ENCODE data around the gene SCAI. TPM values are rescaled to one million over a fixed set of nuclear protein-coding genes. Genes with fewer than 3 reads are reported as not detected.

Gene SCAI
- total RNA-seq, 6 experiments from 2014 or later: 1.8 to 5.5 (median 2.6) TPM

- no peak overlapping the region for H3K4me3 ChIP-seq
- peaks cover 0 to 13% (median 0%) of the 10 kb centered on the region in 4 donors for H3K4me1 ChIP-seq
- H3K27ac ChIP-seq: no peak overlapping the region
- ATAC-seq (peak in 2 of 4 donors; percentile 31 to 34), DNase-seq (no peak)
- H3K9me3 ChIP-seq: no peaks in the 10 kb centered on the region
- TF ChIP-seq POLR2A (IDR thresholded peaks at IDR 0.05): no peak
- TF ChIP-seq CTCF (IDR thresholded peaks at IDR 0.05): no peak
- peaks cover 0 to 5% (median 0%) of the 10 kb centered on the region in 4 donors for H3K36me3 ChIP-seq
- intact Hi-C loops (cut with DNase I): no loop called here
- H3K27me3 ChIP-seq: no peaks in the 10 kb centered on the region
- 50% methylated on average over 3 of the region's 3 CpGs for WGBS (ENCODE audit: insufficient coverage, low coverage, low lambda C conversion rate, missing lambda C conversion rate)
Observed at GRCh38 chr9:125161284-125161918, 18.1 kb upstream of the SCAI start.

- peaks cover 0 to 5% (median 0%) of the 10 kb centered on the region in 4 donors for H3K36me3 ChIP-seq
- no peak for DNase-seq
- no peak for TF ChIP-seq POLR2A (IDR thresholded peaks at IDR 0.05)
- no peak for TF ChIP-seq CTCF (IDR thresholded peaks at IDR 0.05)
- no peak overlapping the region for H3K4me3 ChIP-seq
- no peaks in the 10 kb centered on the region for H3K9me3 ChIP-seq
- intact Hi-C loops (cut with DNase I): no loop called here
- H3K4me1 ChIP-seq: peaks cover 0 to 13% (median 0%) of the 10 kb centered on the region in 4 donors
- no peak for ATAC-seq
- H3K27me3 ChIP-seq: no peaks in the 10 kb centered on the region
- no peak overlapping the region for H3K27ac ChIP-seq
Observed at GRCh38 chr9:125160750-125161149, 17.4 kb upstream of the SCAI start.

- intact Hi-C loops (cut with DNase I): no loop called here
- H3K4me1 ChIP-seq: peaks cover 0 to 10% (median 0%) of the 10 kb centered on the region in 4 donors
- H3K4me3 ChIP-seq: no peak overlapping the region
- no peaks in the 10 kb centered on the region for H3K27me3 ChIP-seq
- H3K36me3 ChIP-seq: peaks cover 0 to 24% (median 4%) of the 10 kb centered on the region in 4 donors
- H3K9me3 ChIP-seq: no peaks in the 10 kb centered on the region
- no peak for DNase-seq
- TF ChIP-seq CTCF (IDR thresholded peaks at IDR 0.05) (no peak), POLR2A (IDR thresholded peaks at IDR 0.05) (no peak)
- 95% methylated on average over 2 of the region's 2 CpGs for WGBS (ENCODE audit: insufficient coverage, low coverage, low lambda C conversion rate, missing lambda C conversion rate)
- no peak overlapping the region for H3K27ac ChIP-seq
- ATAC-seq: no peak
Observed at GRCh38 chr9:125156551-125156950, 13.2 kb upstream of the SCAI start.

- ATAC-seq: no peak
- H3K4me1 ChIP-seq: peaks cover 0 to 15% (median 6%) of the 10 kb centered on the region in 4 donors
- no peak overlapping the region for H3K27ac ChIP-seq
- TF ChIP-seq CTCF (IDR thresholded peaks at IDR 0.05): no peak
- no peak for TF ChIP-seq POLR2A (IDR thresholded peaks at IDR 0.05)
- H3K36me3 ChIP-seq: peaks cover 0 to 24% (median 4%) of the 10 kb centered on the region in 4 donors
- H3K9me3 ChIP-seq: no peaks in the 10 kb centered on the region
- 83% methylated on average over 4 of the region's 4 CpGs for WGBS (ENCODE audit: insufficient coverage, low coverage, low lambda C conversion rate, missing lambda C conversion rate)
- intact Hi-C loops (cut with DNase I): no loop called here
- no peak for DNase-seq
- no peaks in the 10 kb centered on the region for H3K27me3 ChIP-seq
- H3K4me3 ChIP-seq: no peak overlapping the region
Observed at GRCh38 chr9:125153712-125154367, 10.5 kb upstream of the SCAI start.

Data from right lobe of liver (tissue), 6 donors.